Activated T-helper 9 cell treated with anti-CD3 and anti-CD28 coated beads, Interleukin-2, amount 50 U/mL, for 16 hours (primary cell): ENCODE data around the gene ETDC.
"Not testable (repeated sequence)": the region's sequence is repeated elsewhere in the genome, so short reads cannot be mapped to it uniquely, and the experiment has no call there.

ENCODE experiments used
- DNase-seq: peaks from one replicate; pipeline ENCODE4 v3.0.0-alpha.2; 2020; ENCODE audit warnings: low read depth

Gene ETDC

DNA sequence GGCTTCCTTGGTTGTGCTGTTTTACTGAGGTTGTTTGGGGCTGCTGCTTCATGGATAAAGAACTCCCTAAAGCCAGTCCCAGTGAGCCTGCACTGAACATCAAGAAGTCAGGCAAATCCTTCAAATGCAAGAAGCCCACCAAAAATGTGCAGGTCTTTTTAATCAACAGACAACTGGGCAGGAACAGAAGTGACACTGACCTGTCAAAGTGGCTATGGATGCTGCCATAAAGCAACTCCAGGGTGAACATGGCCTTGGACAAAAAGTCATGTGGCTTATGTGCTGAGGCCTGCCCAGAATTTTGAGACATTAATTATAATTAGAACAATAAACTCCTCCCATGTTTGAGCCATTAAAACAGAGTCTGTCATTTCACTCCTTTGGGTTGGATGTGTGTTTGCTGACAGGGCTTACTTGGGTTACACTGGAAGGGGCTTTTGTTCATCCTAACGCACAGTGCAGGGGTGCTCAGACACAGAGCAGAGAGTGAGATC is at the start of gene ETDC:
Gene ETDC (plus strand): TSS at position 51 of the 494 bp plus-strand sequence. CDS start 0 bp downstream, at position 51.
- DNase-seq: no peak

DNA sequence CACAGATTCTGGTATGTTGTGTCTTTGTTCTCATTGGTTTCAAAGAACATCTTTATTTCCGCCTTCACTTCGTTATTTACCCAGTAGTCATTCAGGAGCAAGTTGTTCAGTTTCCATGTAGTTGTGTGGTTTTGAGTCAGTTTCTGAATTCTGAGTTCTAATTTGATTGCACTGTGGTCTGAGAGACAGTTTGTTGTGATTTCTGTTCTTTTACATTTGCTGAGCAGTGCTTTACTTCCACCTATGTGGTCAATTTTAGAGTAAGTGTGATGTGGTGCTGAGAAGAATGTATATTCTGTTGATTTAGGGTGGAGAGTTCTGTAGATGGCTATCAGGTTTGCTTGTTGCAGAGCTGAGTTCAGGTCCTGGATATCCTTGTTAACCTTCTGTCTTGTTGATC is 48.3 kb upstream of the ETDC start:
- DNase-seq: not testable (repeated sequence)

DNA sequence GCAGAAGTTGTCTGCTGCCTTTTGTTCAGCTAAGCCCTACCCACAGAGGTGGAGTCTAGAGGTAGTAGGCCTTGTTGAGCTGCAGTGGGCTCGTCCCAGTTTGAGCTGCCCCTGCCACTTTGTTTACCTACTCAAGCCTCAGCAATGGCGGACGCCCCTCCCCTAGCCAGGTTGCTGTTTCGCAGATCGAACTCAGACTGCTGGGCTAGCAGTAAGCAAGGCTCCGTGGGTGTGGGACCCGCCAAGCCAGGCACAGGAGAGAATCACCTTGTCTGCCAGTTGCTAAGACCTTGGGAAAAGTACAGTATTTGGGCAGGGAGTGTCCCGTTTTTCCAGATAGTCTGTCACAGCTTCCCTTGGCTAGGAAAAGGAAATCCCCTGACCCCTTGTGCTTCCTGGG is 45.9 kb upstream of the ETDC start:
- not testable (repeated sequence) for DNase-seq

GRCh38 chrX:135264206-135264605 is 45.1 kb upstream of the ETDC start:
- no peak for DNase-seq

DNA sequence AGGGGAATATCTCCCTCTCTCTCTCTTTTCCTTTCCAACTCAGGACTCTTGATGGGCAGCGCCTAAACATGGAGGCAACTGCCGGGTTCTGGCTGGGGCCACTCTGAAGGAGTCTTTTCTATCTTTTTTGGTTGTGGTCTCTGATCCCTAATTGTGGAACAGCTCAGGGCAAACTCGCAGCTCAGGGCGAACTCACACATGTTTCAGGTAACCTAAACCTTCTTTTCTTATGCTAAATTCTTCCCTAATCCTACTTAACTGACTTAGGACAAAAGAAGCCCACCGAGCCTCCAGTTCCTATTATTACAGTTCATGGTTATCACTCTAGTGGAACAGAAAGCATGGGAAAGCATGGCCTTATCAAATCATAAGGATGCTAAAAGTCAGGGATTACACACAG is 36.1 kb upstream of the ETDC start:
- DNase-seq: no peak

DNA sequence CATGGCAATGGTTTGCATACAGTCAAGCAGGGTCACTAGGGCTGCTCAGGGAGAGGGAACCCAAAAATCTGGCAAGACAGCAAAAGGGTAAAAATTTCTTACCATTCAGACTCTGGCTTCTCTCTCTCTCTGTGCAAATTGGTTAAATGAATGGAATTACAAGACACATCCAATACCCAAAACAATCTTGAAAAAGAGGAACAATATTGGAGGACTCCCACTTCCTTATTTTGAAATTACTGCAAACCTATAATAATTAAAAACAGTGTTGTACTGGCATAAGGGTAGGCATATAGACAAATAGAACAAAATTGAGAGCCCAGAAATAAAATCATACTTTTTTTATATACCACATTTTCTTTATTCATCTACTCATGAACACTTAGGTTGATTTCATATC is 33.3 kb upstream of the ETDC start:
- DNase-seq: no peak

- no peak for DNase-seq
These were observed 21.9 kb upstream of the ETDC start for GRCh38 chrX:135287266-135287823.

DNA sequence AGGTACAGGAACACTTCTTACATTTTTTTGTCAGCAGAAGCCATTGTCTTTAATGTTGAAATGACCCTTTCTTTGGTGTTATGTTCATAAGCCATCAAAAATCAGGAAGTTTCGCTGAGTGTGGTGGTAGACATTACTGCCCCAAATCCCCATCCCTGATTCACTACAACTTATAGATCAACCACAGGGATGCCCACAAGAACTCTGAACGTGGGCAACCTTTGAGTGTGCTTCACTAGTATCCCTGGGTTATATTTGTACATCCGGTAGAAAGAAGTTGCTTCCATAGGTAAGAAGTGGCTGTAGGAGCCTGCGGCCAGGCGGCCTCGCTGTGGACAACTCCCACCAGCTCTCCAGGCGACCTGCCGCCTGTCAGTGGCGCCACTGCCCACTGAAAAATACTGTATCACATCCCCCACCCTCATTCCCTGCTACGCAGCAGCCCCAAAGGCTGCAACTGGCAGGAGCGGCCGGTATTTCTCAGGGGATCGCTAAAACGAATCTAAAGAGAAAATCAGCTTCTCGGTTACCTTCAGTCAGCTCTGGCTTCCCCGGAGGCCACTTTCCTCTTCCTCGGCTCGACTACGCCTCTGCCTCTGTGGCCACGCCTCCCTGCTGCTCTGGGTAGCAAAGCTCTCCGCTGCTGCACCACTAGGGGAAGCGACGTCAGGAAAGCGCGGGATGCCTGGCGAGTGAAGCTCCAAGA is 13.9 kb upstream of the ETDC start:
- peak; percentile 41 for DNase-seq

- no peak for DNase-seq
These were observed 13.4 kb upstream of the ETDC start for GRCh38 chrX:135295944-135296305.

GRCh38 chrX:135302269-135302873 is 6.9 kb upstream of the ETDC start:
- no peak for DNase-seq

DNA sequence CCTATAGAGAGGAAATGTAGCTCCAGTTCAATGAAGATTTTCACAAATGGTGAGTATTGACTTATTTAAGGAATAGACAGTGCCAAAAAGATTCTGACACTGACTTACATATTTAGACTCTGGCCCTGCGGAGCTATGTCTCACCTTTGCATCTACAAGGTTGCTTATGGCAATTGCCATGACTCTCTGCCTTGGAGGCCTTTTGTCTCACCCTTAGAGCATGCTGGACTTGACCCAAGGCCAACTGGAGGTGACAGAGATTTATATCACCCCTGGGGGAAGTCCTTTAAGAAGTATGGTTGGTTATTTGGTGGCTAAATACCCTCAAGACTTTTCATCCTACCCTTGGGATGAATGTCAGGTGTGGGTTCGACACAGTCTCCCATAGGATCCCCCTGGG is 4.5 kb upstream of the ETDC start:
- no peak for DNase-seq

GRCh38 chrX:135307171-135307570 is 2.1 kb upstream of the ETDC start:
- DNase-seq: no peak

DNA sequence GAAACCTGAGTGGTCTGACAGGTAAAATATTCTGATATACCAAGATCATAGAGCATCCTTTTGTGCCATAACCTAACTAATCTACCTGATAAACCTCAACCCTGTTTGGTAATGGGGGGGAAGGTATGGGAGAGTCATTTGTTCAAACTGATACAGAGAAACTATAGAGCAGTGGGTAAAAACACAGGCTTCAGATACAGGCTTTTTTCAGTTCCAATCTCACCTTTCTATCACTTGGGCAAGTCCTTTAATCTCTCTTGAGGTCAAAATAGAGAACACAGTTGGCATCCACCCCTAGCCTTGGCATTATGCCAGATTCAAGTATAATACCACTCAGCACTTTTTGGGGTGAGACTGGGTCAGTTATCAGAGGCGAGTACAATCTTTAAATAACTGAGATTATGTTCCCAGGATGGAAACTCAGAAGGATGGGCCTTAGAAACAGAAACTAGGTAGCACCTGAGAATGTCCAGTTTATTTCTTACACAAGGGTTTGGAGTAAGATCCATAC is 880 bp upstream of the ETDC start:
- DNase-seq: no peak

DNA sequence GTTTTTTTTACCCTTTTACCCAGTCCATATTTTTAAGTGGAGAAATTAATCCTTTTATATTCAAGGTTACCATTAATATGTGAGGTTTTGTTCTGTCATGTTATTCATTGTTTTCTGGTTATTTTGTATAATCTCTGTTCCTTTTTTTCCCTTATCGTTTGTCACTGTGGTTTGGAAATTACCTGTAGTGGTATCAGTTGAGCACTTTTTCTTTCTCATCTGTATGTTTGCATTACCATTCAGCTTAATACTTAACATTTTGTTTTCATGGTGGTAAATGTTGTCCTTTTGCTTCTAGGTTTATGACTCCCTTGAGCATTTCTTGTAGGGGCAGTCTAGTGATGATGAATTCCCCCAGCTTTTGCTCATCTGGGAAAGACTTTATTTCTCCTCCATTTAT is 6.6 kb downstream of the ETDC start:
- no peak for DNase-seq

DNA sequence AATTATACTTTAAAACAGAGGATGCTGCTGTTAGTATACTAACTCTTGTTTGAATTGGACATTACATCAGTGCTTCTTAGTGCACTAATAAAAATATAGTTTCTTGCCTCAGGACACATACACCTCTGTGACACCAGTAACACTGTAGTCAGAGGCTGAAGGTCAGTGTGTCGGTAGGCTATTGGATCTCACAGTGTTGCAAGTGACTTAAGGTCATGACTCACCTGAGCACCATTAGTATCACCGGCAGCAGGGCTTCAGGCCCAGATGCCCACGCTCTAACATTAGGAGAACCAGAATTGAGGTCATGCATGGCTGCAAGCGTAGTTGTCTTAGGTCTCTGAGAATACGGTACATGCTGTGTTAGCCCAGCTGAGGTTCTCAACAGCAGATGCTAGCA is 15.2 kb downstream of the ETDC start:
- DNase-seq: no peak

DNA sequence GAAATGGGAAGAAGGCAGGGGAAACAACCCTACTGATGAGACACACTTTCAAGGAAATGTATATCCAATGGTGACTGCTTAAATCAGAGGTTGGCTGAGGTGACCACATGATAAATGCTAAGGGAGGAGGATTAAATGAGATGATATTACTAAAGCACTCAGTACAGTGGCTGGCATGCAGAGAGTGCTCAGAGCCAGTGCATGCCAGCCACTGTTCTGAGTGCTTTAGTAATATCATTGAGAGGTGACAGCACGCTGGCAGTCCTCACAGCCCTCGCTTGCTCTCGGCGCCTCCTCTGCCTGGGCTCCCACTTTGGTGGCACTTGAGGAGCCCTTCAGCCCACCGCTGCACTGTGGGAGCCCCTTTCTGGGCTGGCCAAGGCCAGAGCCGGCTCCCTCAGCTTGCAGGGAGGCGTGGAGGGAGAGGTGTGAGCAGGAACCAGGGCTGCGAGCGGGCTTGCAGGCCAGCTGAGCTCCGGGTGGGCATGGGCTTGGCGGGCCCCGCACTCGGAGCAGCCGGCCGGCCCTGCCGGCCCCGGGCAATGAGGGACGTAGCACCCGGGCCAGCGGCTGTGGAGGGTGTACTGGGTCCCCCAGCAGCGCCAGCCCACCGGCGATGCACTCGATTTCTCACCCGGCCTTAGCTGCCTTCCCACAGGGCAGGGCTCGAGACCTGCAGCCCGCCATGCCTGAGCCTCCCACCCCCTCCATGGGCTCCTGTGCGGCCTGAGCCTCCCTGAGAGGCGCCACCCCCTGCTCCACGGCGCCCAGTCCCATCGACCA is 15.9 kb downstream of the ETDC start:
- not testable (repeated sequence) for DNase-seq

DNA sequence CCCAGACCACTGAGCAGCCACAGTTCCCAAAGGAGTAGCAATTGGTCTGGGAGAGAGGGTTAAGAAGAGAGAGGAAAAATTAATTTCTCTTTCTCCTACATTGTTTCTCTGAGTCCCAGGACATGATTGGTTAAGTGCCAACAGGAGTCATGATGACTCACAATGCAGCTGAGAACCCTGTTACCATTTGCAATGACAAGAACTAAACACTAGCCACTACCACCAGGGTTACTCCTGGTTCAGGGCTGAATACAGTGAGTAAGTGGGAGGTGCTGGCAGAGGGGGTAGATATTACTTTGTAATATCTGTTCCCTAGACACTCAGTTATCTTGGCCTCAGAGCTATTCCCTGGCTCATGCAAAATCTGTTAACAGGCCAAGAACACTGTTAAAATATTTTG is 18.0 kb downstream of the ETDC start:
- no peak for DNase-seq

DNA sequence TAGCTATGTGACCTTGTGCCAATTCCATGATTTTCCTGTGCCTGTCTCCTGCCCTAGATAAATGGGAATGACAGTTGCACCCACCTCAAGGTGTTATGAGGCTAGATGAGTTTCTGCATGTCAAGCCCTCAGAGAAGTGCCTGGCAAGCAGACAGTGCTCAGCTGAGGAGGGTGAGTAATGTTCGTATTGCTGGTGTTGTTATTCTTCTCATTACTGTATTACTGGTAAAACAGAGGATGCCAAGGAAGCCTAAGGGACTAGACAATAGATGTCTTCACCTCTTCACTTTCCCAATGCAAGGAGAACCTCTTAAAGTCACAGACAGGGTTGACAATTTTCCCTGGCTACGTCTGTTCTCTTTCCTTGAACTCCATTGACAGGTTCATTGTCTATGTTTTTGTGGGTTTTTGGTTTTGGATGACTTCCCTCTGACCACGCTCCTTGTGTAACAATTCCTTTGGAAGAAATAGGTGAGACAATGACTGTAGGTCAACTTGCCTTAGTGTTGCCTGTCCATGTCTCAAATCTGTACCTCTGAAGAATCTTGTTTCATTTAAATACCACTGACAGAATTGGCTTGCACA is 19.2 kb downstream of the ETDC start:
- no peak for DNase-seq

DNA sequence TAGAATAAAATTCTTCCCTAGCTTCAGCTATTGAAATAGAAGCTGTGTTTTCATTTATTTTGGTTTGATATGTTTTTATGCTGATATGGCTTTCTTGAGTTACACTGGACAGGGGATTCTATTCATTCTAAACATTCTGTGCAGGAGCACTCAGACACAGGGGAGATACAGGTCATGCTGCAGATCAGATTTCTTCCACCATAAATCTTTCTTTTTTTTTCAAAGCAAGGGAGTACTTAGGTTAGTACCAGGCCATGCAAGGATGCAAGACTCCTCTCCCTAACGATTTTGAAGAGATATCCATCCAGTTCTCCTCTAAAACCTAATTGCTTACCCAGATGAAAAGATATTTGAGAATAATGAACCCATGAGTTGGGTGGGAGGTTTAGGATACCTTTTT is 21.4 kb downstream of the ETDC start:
- DNase-seq: no peak

- no peak for DNase-seq
These were observed 22.2 kb downstream of the ETDC start for GRCh38 chrX:135331525-135331924.

- no peak for DNase-seq
These were observed 31.6 kb downstream of the ETDC start for GRCh38 chrX:135340831-135341230.

DNA sequence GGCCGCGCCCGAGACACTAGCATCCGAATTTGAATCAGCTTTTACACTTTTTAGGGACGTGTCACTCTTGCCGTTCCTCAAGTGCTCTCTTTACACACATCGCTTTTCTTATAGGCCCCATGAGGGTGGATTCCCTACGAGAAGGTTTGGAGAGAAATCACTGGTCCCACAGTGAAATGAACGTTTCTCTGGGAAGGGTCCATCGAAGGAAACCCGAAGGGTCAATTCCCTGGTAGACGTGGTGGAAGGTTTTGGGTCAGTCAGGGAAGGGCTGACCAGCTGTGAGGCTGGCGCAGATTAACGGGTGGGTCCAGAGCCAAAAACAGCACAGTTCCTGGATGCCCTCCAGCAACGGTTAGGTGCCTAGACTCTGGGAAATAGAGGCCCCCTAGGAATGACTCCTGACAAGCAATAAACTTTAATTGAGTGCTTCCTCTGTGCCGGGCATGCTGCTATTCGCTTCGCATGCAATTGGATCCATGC is 35.9 kb downstream of the ETDC start:
- no peak for DNase-seq
